GM10266 (cell line): ENCODE measurements around the gene FLRT2.

Experiments used
- DNase-seq: peaks from one replicate; pipeline ENCODE4 v3.0.0; 2012; ENCODE audit errors: extremely low spot score
- TF ChIP-seq, protein P1 (sequence below): IDR thresholded peaks from 2 replicates; pipeline ENCODE4 v1.5.1; 2012; ENCODE audit warnings: mild to moderate bottlenecking, low read depth; ENCODE audit not compliant: control insufficient read depth, insufficient read depth; ENCODE audit errors: missing control alignments

The FLRT2 gene

DNA sequence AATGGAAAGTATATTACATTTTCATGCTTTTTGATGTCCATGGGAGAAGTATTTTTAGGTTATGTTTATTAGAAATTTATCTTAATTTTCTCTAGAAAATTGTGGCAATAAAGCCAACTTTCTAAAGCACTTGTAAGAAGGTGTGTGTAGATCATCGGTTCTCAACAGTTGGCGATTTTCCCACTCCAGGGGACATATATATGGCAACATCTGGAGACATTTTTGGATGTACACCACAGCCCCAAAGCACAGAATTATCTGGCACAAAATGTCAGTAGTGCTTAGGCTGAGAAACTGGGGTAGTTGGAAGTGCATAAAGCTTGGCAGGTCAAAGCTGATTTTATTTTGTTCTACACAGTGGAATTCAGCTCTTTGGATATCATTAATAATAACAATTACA, 86.9 kb downstream of the FLRT2 start:
- TF ChIP-seq, protein P1, sequence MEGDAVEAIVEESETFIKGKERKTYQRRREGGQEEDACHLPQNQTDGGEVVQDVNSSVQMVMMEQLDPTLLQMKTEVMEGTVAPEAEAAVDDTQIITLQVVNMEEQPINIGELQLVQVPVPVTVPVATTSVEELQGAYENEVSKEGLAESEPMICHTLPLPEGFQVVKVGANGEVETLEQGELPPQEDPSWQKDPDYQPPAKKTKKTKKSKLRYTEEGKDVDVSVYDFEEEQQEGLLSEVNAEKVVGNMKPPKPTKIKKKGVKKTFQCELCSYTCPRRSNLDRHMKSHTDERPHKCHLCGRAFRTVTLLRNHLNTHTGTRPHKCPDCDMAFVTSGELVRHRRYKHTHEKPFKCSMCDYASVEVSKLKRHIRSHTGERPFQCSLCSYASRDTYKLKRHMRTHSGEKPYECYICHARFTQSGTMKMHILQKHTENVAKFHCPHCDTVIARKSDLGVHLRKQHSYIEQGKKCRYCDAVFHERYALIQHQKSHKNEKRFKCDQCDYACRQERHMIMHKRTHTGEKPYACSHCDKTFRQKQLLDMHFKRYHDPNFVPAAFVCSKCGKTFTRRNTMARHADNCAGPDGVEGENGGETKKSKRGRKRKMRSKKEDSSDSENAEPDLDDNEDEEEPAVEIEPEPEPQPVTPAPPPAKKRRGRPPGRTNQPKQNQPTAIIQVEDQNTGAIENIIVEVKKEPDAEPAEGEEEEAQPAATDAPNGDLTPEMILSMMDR: no peak
- no peak for DNase-seq

DNA sequence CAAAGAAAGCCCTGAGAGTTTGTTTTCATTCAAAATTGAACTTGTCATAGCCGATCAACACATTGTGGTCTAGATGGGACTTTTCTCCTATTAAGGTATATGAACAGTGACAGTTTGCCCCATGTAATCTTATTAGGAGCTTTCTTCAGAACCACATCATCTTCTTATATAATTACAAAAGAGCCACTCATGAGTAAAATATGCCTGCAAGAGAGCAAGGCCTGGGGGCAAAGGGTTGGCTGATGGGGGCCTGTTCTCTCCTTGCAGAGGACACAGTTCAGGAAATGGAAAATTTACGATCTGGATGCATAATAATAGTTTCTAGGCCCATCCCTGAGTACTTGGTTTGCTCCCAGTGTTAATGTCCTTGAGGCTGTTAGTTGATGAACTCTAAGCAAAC, 87.8 kb downstream of the FLRT2 start:
- DNase-seq: no peak
- TF ChIP-seq, protein P1: no peak

DNA sequence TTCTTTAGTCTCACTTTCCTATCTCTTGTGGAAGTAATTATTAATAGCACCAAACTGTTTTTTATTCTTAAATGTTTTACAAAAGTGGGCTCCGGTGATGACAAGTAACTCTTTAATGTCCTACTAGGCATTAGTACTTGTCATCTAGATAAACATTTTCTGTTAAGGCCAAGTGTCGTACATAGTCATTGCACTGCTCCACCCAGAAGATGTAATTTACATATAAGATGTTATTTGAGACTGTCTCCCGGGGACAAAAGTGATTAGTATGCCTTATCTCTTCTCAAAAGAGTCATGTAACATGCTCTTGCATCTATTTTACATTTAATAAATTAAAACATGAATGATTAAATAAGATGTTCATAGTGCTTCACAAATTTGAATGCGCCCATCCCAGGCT, 88.4 kb downstream of the FLRT2 start:
- TF ChIP-seq, protein P1: no peak
- no peak for DNase-seq

DNA sequence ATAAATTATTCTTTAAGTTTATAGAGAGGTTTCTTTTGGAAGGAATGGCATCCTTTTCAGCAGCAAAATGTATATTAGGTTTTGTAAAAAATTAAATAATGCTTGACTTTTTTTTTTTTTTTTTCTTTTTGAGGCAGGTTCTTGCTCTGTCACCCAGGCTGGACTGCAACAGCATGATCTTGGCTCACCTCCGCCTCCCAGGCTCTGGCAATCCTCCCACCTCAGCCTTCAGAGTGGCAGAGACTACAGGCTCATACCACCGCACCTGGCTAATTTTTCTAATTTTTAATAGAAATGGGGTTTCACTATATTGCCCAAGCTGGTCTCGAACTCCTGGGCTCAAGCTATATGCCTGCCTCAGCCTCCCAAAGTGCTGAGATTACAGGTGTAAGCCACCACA, 89.0 kb downstream of the FLRT2 start:
- TF ChIP-seq, protein P1: no peak
- DNase-seq: no peak

DNA sequence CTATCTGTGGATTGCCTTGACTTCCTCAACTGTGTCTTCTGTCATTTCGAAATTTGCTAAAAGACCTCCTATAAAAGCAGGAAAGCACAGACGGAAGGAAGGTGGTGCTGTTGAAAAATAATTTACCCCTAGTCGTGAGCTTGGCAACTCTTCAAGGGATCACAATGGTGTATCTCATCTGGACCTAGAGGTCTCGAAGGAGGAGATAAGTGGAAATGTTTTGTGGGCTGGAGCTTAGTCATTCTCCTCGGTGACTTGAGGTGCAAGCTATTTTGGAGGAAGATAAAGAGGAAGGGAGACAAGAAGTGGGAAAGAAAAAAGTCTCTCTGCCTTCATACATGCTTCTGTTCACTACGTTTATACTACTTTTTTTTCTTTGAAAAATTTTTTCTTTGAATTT, 89.9 kb downstream of the FLRT2 start:
- TF ChIP-seq, protein P1: no peak
- no peak for DNase-seq

DNA sequence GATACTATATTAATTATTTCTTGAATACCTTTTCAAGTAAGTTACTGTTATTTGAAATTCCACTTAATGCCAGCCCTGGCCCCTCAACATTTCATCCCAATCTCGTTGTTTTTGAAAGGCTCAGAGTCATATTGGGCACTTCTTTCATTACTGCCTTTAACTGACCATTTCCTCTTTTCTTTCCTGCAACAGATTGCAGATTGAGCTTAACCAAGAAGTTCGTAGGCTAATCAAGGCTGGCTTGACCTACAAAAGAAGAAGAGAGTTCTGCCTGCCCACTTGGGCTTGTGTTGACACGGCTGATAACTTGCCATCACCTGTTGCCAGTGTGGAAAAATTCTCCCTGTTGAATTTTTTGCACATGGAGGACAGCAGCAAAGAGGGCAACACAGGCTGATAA, 91.0 kb downstream of the FLRT2 start:
- no peak for DNase-seq
- TF ChIP-seq, protein P1: no peak

DNA sequence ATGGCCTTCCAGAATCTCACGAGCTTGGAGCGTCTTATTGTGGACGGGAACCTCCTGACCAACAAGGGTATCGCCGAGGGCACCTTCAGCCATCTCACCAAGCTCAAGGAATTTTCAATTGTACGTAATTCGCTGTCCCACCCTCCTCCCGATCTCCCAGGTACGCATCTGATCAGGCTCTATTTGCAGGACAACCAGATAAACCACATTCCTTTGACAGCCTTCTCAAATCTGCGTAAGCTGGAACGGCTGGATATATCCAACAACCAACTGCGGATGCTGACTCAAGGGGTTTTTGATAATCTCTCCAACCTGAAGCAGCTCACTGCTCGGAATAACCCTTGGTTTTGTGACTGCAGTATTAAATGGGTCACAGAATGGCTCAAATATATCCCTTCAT, 92.2 kb downstream of the FLRT2 start:
- DNase-seq: no peak
- TF ChIP-seq, protein P1: no peak
